HG03064 (cell line): ENCODE data around the gene EMILIN1.
"Not testable (repeated sequence)": the region's sequence is repeated elsewhere in the genome, so short reads cannot be mapped to it uniquely, and the experiment has no call there.

Source experiments
- ATAC-seq: cut with Tn5 transposase; IDR thresholded peaks from one replicate; pipeline ENCODE4 v1.9.1; 2021; ENCODE audit warnings: low read depth; ENCODE audit not compliant: unreplicated experiment

Gene EMILIN1

DNA sequence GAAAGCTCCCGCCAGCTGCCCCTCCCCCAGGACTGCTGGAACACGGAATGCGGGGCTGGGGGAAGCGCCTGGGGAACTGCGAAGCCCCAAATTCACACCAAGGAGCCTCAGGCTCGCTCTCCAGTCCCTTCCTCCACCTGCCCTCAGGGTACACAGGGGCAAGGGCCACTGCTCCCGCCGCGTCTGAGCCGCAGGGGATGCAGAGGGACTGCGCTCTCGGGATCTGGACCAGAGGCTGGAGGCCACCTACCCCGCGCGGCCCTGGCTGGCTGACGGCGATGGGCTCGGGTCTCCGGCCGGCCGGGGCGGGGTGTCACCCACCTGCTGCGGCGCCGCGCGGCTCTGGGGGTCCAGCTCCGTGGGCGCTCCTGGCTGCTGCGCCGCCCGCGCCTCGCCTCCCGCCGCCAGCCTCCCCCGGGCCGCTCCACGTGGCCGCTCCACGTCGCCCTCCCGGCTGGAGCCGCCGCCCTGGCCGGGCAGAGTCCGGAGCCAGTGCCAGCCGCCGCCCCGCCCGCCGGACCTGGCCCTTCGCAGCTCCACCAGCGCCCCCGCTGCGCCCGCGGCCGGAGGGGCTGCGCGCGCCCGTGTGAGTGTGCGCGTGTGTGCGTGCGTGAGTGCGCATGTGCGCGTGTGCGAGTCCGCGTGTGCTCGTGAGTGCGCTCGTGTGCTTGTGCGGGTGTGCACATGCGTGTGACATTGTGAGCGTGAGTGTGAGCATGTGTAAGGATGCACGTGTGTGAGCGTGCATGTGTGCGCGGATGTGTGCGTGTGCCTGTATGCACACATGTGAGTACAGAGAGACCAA is 40.3 kb downstream of the EMILIN1 start, which contains the start of gene CGREF1:
Gene CGREF1 (minus strand): TSS at position 604 of the 805 bp plus-strand sequence. CDS start 14,762 bp downstream, outside the sequence.
- no peak for ATAC-seq

GRCh38 chr2:27119330-27119670 is 40.9 kb downstream of the EMILIN1 start:
- not testable (repeated sequence) for ATAC-seq

- no peak for ATAC-seq
Observed at GRCh38 chr2:27121906-27122305, 43.5 kb downstream of the EMILIN1 start.

- ATAC-seq = no peak
Observed at GRCh38 chr2:27122791-27123190, 44.4 kb downstream of the EMILIN1 start.

DNA sequence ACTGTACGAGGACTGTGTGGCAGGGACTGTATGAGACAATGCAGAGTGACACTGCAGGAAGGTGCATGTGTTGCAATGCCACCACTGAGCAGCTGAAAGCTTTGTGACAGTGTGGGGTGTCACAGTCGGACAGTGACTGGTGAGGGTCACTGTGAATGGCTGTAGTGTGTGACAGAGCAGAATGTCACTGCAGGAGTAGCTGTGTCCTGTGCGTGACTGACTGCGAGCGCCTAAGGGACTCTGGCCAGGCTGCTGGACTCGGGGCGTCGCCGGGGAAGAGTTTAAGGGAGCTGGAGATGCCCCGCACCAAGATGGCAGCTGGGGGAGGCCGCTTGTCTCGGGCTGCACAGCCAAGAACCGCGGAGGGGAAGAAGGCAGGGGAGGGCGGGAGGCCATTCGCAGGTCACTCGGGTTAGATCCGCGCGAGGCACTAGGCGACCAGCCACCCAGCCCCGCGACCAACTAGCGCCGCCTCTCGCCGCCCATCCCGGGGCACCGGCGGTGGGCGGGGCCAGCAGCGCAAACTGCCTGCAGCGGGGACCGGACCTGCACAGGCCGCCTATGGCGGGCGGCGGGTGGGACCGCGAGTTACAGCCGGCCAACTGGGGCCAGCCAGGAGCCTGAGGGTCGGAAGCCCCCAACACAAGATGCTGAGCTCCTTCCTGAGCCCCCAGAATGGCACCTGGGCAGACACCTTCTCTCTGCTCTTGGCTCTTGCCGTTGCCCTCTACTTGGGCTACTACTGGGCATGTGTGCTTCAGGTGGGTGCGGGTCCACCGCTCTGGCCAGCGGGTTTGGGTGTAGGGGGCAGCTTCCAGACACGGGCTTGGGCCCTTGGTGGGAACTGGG is 45.1 kb downstream of the EMILIN1 start, which contains the start of gene ABHD1:
Gene ABHD1 (plus strand): TSS at position 514 of the 849 bp plus-strand sequence. CDS start 134 bp downstream, at position 648.
- ATAC-seq = no peak

GRCh38 chr2:27125104-27125503 is 46.7 kb downstream of the EMILIN1 start:
- ATAC-seq = no peak

GRCh38 chr2:27126252-27126710 is 47.9 kb downstream of the EMILIN1 start:
- no peak for ATAC-seq

DNA sequence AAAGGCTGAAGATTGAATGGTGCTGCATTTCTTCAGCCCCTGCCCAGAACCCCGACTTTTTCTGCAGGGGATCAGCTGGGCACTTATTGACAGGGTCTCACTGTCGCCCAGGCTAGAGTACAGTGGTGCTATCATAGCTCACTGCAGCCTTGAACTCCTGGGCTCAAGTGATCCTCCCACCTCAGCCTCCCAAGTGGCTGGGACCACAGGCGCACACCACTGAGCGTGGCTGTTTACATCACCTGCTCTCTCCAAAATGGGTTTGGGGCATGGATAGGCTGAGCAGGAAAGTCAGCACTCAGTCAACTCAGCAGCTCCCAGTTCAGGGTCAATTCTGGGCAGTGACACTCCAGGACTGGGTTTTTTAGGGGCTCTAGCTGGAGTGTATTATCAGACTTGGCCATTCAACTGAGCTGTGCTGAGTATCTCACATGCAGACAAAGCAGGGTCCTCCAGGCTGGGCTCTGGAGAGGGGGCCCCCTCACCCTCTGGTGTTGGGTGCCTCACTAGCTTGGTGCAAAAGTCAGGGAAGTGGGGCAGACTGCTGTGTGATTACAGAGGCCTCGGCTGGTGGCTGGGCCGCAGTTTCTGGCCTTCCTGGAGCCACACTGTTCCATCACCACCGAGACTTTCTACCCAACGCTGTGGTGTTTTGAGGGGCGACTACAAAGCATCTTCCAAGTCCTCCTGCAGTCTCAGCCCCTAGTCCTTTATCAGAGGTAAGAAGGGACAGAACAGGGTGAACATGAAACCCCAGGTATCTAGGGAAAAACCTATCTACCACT is 49.7 kb downstream of the EMILIN1 start:
- ATAC-seq = no peak

DNA sequence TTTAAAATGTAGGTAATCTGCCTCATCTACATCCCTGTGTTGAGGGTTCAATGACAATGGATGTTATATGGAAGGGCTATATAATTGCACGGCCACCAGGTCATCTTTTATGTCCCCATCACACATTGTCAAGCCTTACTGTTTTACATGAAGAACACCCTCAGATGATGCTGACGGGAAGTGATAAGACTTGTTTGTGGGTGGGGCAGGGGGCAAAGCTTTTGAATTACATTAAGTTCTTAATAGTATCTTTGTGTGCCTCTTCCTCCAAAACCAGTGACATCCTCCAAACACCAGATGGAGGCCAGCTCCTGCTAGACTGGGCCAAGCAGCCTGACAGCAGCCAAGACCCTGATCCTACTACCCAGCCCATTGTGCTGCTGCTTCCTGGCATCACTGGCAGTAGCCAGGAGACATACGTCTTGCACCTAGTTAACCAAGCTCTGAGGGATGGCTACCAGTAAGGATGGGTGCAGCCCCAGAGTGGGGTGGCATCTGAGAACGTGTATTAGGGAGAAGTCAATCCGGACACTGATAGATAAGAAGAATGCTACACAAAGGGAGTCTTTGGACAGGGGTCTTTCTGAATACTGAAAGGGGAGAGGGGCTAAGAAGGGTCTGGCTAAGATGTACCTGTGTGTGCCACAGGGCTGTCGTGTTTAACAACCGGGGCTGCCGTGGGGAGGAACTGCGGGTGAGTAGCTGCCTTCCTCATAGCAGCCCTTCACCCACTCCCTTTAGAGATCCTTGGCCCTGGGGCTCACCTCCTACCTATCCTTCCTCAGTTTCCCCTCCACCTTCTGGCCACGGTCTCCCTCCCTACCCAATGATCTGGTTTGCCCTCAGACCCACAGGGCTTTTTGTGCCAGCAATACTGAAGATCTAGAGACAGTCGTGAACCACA is 50.5 kb downstream of the EMILIN1 start:
- no peak for ATAC-seq

DNA sequence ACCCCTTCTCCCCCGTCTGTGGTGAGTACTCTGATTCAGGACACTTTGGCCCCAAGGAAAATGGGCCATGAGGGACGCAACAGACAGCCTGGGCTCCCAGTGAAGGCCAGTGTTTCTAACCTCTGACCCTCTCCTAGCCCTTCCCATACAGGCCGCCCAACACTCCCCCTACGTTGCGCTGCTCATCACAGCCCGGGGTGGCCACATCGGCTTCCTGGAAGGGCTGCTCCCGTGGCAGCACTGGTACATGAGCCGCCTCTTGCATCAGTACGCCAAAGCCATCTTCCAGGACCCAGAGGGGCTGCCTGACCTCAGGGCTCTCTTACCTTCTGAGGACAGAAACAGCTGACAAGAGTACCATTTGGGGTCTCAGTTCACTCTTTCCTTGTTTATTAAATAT is 52.0 kb downstream of the EMILIN1 start:
- no peak for ATAC-seq

DNA sequence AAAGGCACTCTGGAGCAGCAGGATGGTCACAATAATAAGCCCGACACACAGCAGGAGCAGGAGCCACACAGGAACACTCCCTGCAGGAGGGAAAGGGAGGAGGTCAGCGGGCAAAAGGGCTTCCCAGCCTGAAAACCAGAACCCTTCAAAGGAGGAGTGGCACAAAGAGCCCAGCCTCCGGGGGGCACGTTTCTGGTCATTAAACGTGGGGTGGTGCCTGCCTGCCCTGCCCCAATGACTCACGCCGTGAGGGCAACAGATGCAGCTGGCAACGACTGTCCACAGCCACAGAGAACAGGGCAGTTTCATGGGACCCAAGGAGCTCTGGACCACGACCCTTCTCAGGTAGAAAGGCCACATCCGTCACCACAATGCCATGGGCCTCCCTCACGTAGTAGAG is 53.0 kb downstream of the EMILIN1 start:
- ATAC-seq = no peak

- ATAC-seq = no peak
Observed at GRCh38 chr2:27133195-27133875, 54.9 kb downstream of the EMILIN1 start.

- ATAC-seq = peak; percentile 78
Observed at GRCh38 chr2:27133905-27134780, 55.7 kb downstream of the EMILIN1 start, which contains the start of gene PREB. PREB (minus strand) TSS chr2:27134636; CDS start chr2:27134421, 215 bp downstream.

GRCh38 chr2:27134781-27135477 is 56.5 kb downstream of the EMILIN1 start:
- ATAC-seq = no peak

GRCh38 chr2:27135478-27135955 is 57.1 kb downstream of the EMILIN1 start:
- ATAC-seq = no peak
